Right lobe of liver (tissue), 4 donors: ENCODE data around the gene WNT4.

Experiments
- CTCF ChIP-seq, 4 donors: fragments of 200-600 bp in 3 of 4; fragments of 450-650 bp in 1 of 4; IDR thresholded peaks; one replicate each; pipeline versions ENCODE4 v1.5.1 to v1.8.0; 2016 to 2022; ENCODE audit warnings: antibody characterized with exemption in 4 of 4, mild to moderate bottlenecking in 2 of 4
- POLR2A ChIP-seq: fragments of 450-650 bp; IDR thresholded peaks from one replicate; pipeline ENCODE4 v1.6.1; 2017; ENCODE audit warnings: antibody characterized with exemption, mild to moderate bottlenecking
- donor health status: DM: no; HTN: no; CAD: no.
- donor health status: DM: no; HTN: no; CAD: no.
- donor health status: DM: no; HTN: yes; CAD: no.

- TF ChIP-seq CTCF (IDR thresholded peaks at IDR 0.05) (no peak), POLR2A (no peak)
These were observed 43.4 kb upstream of the WNT4 start for GRCh38 chr1:22186311-22186710.
